ENCODE data around the gene PCDHGA9. TPM values are rescaled to one million over a fixed set of nuclear protein-coding genes. Genes with fewer than 3 reads are reported as not detected.
"Not testable (repeated sequence)": the region's sequence is repeated elsewhere in the genome, so short reads cannot be mapped to it uniquely, and the experiment has no call there.

The PCDHGA9 gene
- total RNA-seq, 1 donor from 2014 or later, result 3.9 TPM

- Histone ChIP-seq H3K27ac (replicated peaks) (peak overlapping the region; percentile 18), H3K9me3 (replicated peaks) (peaks cover 93% of the 10 kb centered on the region), H3K27me3 (ENCODE audit: low read depth) (no peaks in the 10 kb centered on the region), H3K36me3 (peaks cover 23% of the 10 kb centered on the region), H3K4me1 (peaks cover 24% of the 10 kb centered on the region), H3K4me3 (peak overlapping the region; percentile 39)
- intact Hi-C loops (cut with micrococcal nuclease), result no loop called here
- DNase-seq, result no peak
- no peak for TF ChIP-seq CTCF (IDR thresholded peaks at IDR 0.05; ENCODE audit: borderline replicate concordance)
These were observed 4.0 kb upstream of the PCDHGA9 start for GRCh38 chr5:141398608-141399007.

GRCh38 chr5:141399555-141400258 is 2.9 kb upstream of the PCDHGA9 start:
- Histone ChIP-seq H3K9me3 (replicated peaks) (peaks cover 93% of the 10 kb centered on the region), H3K4me3 (peak overlapping the region; percentile 24), H3K4me1 (peaks cover 24% of the 10 kb centered on the region), H3K27ac (replicated peaks) (no peak overlapping the region), H3K36me3 (peaks cover 23% of the 10 kb centered on the region), H3K27me3 (ENCODE audit: low read depth) (no peaks in the 10 kb centered on the region)
- intact Hi-C loops (cut with micrococcal nuclease), result no loop called here
- TF ChIP-seq CTCF (IDR thresholded peaks at IDR 0.05; ENCODE audit: borderline replicate concordance), result no peak
- DNase-seq, result no peak

GRCh38 chr5:141403387-141403786 is 809 bp downstream of the PCDHGA9 start:
- H3K4me1 ChIP-seq, result peaks cover 24% of the 10 kb centered on the region
- no peak for DNase-seq
- peaks cover 34% of the 10 kb centered on the region for H3K36me3 ChIP-seq
- no peaks in the 10 kb centered on the region for H3K27me3 ChIP-seq (ENCODE audit: low read depth)
- intact Hi-C loops (cut with micrococcal nuclease), result no loop called here
- peaks cover 100% of the 10 kb centered on the region for H3K9me3 ChIP-seq (replicated peaks)
- H3K4me3 ChIP-seq, result peak overlapping the region; percentile 44
- no peak overlapping the region for H3K27ac ChIP-seq (replicated peaks)
- TF ChIP-seq CTCF (IDR thresholded peaks at IDR 0.05; ENCODE audit: borderline replicate concordance), result no peak

- peaks cover 100% of the 10 kb centered on the region for H3K9me3 ChIP-seq (replicated peaks)
- intact Hi-C loops (cut with micrococcal nuclease); H3K27me3 ChIP-seq (ENCODE audit: low read depth): not testable (repeated sequence)
- H3K27ac ChIP-seq (replicated peaks), result peak within 1 kb of the TSS; percentile 68
- H3K4me1 ChIP-seq, result peaks cover 22% of the 10 kb centered on the region
- peak; percentile 72 for TF ChIP-seq CTCF (IDR thresholded peaks at IDR 0.05; ENCODE audit: borderline replicate concordance)
- peak; percentile 52 for DNase-seq
- H3K4me3 ChIP-seq, result peak within 1 kb of the TSS; percentile 58
- peaks cover 54% of the 10 kb centered on the region for H3K36me3 ChIP-seq
These were observed 5.4 kb downstream of the PCDHGA9 start, which contains the start of gene PCDHGB6 for GRCh38 chr5:141407790-141408505. Gene PCDHGB6 (plus strand): TSS chr5:141408021. CDS start chr5:141408203, 182 bp downstream.

- H3K4me3 ChIP-seq, result no peak overlapping the region
- no peak for DNase-seq
- peaks cover 100% of the 10 kb centered on the region for H3K9me3 ChIP-seq (replicated peaks)
- peaks cover 54% of the 10 kb centered on the region for H3K36me3 ChIP-seq
- no peaks in the 10 kb centered on the region for H3K27me3 ChIP-seq (ENCODE audit: low read depth)
- intact Hi-C loops (cut with micrococcal nuclease), result loop anchor here (10.0 kb wide), 1 partner anchor 145 kb away; no protein-coding TSS in a partner anchor
- H3K4me1 ChIP-seq, result peaks cover 36% of the 10 kb centered on the region
- TF ChIP-seq CTCF (IDR thresholded peaks at IDR 0.05; ENCODE audit: borderline replicate concordance), result no peak
- no peak overlapping the region for H3K27ac ChIP-seq (replicated peaks)
These were observed 7.2 kb downstream of the PCDHGA9 start for GRCh38 chr5:141409598-141410306.

All from left ventricle myocardium inferior (tissue), 1 donor.